HG03097 (cell line): ENCODE data around the gene KRTAP22-2.

ENCODE experiments used
- ATAC-seq: cut with Tn5 transposase; IDR thresholded peaks from one replicate; pipeline ENCODE4 v1.9.1; 2021; ENCODE audit not compliant: unreplicated experiment, low FRiP score

KRTAP22-2 gene

DNA sequence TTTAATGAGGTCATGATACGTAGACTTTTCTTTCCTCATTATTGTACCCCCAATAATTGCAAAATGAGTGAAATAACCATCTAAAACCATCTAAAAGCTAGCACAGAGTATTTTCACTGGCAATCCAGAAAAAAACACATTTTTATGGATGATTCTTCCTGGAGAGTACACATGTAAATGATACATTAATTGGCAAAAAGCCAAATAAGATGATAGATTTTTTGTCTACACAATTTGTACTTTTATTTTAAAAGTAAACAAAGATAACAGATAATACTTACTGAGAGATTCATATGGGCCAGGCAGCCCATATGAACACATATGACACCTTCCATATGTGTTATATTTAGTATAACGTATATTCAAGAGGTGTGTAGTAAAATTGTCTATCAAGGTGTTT lies 26.6 kb downstream of the KRTAP22-2 start:
- no peak for ATAC-seq

DNA sequence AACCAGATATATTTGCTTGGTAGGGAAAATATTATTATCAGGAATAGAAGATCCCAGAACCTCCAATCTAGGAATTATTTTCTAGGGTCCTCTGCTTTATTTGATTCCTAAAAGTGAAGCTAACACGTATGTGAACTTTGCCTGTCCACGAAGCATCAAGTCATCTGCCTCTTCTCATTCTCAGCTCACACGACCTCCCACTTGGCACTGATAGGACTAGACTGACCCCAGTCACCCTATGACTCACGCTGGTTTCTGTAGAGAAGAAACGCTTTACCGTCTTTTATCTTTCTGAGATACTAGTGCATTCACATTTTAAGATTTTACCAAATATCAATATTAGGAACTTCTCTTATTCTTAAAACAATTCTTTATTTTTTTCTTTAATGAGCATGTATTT lies 27.1 kb downstream of the KRTAP22-2 start:
- ATAC-seq: no peak

DNA sequence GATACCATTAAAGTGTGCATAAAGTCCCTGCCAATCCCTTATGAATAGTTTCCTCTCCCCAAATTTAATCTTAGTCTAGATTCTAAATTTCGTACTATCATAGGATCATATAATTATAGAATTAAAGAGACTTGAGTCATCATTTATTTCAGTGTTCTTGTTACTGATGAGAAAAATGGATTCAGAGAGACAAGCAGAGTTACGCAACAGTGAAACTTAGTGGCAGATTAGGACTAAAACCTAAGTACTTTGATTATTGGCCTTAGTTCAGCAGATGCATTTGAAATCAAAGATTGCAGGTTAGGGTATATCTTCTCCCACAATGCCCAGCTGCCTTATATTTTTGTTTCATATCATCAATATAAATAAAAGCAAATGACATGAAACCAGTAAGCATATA lies 28.2 kb downstream of the KRTAP22-2 start:
- ATAC-seq: no peak

DNA sequence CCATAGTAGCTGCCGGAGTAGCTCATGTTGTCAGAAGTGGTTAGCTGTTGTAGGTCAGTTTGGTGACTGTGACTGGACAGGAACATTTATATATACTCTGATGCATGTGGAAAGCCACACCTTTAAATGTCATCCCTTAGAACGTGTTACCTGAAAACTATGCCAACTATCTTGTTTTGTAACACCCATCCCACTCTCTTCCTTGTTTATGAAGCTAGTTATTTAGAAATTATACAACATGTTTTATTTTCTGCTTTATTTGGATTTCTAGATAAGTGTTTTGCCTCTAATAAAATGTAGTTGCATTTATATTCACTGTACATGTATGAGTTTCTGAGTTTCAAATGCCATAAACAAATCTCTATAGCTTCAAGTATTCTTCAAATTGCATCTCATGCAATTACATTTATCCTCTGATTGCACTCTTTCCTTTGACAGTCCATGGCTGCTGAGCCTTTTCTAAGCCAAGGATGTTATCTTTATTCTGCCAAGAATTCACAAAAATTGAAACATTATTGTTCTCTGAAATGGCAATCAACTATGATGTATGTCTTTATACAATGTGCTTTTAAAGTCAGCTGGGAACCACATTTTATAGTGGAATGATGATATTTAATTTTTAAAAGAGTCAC lies 28.8 kb downstream of the KRTAP22-2 start, which contains the start of gene KRTAP19-7:
TSS of gene KRTAP19-7 (minus strand) at position 51 of the 632 bp plus-strand sequence. CDS start at position 26, 25 bp downstream.
- ATAC-seq: no peak

DNA sequence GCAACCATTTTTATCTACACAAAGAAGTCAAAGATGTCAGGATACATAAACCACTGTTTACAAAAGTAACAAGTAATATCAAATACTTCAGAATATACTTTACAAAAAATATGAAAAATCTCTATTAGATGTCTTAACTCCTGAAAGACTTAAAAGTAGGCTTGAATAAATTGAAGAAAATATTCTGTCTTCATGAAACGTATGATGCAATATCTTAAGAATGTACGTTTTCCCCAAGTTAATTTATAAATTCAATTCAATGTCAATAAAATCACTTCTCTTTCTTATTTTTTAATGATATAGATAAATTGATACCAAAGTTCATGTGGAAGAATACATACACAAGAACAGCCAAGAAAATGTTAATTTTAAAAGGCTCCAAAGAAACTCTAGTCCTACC lies 35.1 kb downstream of the KRTAP22-2 start:
- no peak for ATAC-seq

DNA sequence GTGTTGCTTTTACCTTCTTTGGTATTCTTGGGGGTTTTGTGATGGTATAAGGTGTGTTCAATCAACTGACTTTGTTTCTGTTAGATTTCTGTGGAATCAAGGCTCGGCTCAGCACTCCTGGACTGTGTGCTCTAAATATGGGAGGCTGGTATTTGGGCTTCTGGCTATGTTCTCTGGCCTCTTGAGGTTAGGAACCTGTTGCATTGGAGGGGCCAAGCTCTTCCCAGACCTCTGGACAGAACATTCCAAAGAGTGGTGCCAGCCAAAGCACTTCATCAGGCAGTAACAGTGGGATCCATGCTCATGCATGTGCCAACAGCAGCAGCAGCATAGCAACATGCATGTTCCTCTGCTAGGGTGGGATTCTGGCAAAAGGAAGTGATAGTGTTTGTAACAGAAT lies 37.4 kb downstream of the KRTAP22-2 start:
- no peak for ATAC-seq

DNA sequence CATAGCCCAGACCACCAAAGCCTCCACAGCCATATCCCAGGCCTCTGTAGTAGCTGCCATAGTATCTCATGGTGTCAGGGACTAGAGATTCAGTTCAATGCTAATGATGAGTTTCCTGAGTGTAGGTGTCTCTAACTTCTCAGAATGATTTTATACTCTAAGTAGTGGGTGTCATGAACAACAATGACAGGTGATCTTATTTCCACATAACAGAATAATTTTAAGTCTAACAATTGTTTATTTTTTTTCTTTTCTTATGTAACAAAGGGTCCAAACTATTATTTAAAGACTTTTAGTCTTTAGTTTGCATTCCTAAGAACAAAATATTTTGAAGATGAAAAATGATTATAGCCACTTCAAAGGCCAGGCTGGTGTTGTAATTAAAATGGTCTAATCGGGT lies 48.4 kb downstream of the KRTAP22-2 start, which contains the start of gene KRTAP19-6:
TSS of gene KRTAP19-6 (minus strand) at position 101 of the 400 bp plus-strand sequence. CDS start at position 70, 31 bp downstream.
- no peak for ATAC-seq
